Ishikawa (cell line): ENCODE measurements around the gene C16orf78.
A peak's percentile ranks its signal among the peaks of the same experiment; 100 is the strongest.

Experiments
- CEBPB ChIP-seq: IDR thresholded peaks from 2 replicates; pipeline ENCODE4 v1.6.1; 2012
- CREB1 ChIP-seq: IDR thresholded peaks from 2 replicates; pipeline ENCODE4 v1.6.1; 2012; ENCODE audit warnings: low read depth
- EGR1 ChIP-seq: IDR thresholded peaks from 2 replicates; pipeline ENCODE4 v1.6.1; 2012
- EP300 ChIP-seq: IDR thresholded peaks from 2 replicates; pipeline ENCODE4 v1.6.1; 2012; ENCODE audit warnings: borderline replicate concordance
- NFIC ChIP-seq: IDR thresholded peaks from 2 replicates; pipeline ENCODE4 v1.6.1; 2012
- RAD21 ChIP-seq: IDR thresholded peaks from 2 replicates; pipeline ENCODE4 v1.6.1; 2012; ENCODE audit warnings: low read depth
- TAF1 ChIP-seq: IDR thresholded peaks from 2 replicates; pipeline ENCODE4 v1.6.1; 2012; ENCODE audit warnings: low read depth, mild to moderate bottlenecking
- TCF12 ChIP-seq: IDR thresholded peaks from 2 replicates; pipeline ENCODE4 v1.6.1; 2012; ENCODE audit warnings: low read depth
- TEAD4 ChIP-seq: IDR thresholded peaks from 2 replicates; pipeline ENCODE4 v1.6.1; 2012
- YY1 ChIP-seq: IDR thresholded peaks from 2 replicates; pipeline ENCODE4 v1.6.1; 2012; ENCODE audit warnings: low read depth
- ZBTB7A ChIP-seq: IDR thresholded peaks from 2 replicates; pipeline ENCODE4 v1.6.1; 2012; ENCODE audit warnings: low read depth
- TF ChIP-seq, protein P1 (sequence below): IDR thresholded peaks from 2 replicates; pipeline ENCODE4 v1.6.1; 2012
- TF ChIP-seq, protein P2 (sequence below): IDR thresholded peaks from 2 replicates; pipeline ENCODE4 v1.6.1; 2012
- TF ChIP-seq, protein P3 (sequence below): IDR thresholded peaks from 2 replicates; pipeline ENCODE4 v1.6.1; 2012; ENCODE audit warnings: low read depth, mild to moderate bottlenecking

Gene C16orf78

GRCh38 chr16:49342336-49343265 is 31.0 kb upstream of the C16orf78 start:
- TF ChIP-seq TAF1 (no peak), NFIC (no peak), YY1 (no peak), TEAD4 (no peak), CEBPB (no peak)
- TF ChIP-seq, protein P1, sequence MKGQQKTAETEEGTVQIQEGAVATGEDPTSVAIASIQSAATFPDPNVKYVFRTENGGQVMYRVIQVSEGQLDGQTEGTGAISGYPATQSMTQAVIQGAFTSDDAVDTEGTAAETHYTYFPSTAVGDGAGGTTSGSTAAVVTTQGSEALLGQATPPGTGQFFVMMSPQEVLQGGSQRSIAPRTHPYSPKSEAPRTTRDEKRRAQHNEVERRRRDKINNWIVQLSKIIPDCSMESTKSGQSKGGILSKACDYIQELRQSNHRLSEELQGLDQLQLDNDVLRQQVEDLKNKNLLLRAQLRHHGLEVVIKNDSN, result no peak

DNA sequence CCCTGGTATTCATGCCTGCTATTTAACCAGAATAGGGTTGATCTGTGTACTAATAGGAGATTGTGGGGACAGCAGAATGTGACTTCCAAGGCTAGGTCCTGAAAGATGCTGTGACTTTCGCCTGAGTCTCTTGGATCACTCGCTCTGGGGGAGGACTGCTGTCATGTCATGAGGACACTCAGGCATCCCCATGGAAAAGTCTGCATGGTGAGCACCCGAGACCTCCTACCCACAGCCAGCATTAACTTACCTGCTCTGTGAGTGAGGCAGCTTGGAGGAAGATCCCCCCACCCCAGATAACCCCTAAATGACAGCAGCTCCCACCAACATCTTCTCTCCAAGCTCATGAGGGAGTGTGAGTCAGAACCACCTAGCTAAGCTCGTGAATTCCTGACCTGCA is 30.3 kb upstream of the C16orf78 start:
- TF ChIP-seq, protein P2, sequence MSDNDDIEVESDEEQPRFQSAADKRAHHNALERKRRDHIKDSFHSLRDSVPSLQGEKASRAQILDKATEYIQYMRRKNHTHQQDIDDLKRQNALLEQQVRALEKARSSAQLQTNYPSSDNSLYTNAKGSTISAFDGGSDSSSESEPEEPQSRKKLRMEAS, result no peak
- TF ChIP-seq YY1 (no peak), EP300 (no peak), TAF1 (no peak), TCF12 (no peak), NFIC (no peak), CEBPB (no peak), TEAD4 (no peak), CREB1 (no peak), RAD21 (no peak)

DNA sequence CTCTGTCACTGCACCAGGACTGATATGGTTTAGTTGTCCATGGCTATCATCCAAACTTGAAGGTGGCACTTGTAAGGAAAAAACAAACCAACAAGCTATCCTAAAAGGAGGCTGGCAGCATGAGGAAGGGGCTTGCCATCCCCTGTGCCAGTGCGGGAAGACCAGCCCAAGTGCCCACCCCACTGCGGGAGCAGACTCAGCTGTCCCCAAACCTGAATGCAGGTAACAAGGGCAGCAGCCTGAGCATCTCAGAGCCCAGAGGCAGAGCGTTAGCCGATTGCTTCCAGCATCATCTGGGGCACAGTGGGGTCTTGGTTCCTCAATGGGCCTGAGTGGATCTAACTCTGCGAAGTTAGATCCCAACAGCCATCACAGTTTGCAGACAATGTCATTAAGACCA is 29.2 kb upstream of the C16orf78 start:
- TF ChIP-seq, protein P2, result no peak
- TF ChIP-seq, protein P3, sequence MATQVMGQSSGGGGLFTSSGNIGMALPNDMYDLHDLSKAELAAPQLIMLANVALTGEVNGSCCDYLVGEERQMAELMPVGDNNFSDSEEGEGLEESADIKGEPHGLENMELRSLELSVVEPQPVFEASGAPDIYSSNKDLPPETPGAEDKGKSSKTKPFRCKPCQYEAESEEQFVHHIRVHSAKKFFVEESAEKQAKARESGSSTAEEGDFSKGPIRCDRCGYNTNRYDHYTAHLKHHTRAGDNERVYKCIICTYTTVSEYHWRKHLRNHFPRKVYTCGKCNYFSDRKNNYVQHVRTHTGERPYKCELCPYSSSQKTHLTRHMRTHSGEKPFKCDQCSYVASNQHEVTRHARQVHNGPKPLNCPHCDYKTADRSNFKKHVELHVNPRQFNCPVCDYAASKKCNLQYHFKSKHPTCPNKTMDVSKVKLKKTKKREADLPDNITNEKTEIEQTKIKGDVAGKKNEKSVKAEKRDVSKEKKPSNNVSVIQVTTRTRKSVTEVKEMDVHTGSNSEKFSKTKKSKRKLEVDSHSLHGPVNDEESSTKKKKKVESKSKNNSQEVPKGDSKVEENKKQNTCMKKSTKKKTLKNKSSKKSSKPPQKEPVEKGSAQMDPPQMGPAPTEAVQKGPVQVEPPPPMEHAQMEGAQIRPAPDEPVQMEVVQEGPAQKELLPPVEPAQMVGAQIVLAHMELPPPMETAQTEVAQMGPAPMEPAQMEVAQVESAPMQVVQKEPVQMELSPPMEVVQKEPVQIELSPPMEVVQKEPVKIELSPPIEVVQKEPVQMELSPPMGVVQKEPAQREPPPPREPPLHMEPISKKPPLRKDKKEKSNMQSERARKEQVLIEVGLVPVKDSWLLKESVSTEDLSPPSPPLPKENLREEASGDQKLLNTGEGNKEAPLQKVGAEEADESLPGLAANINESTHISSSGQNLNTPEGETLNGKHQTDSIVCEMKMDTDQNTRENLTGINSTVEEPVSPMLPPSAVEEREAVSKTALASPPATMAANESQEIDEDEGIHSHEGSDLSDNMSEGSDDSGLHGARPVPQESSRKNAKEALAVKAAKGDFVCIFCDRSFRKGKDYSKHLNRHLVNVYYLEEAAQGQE, result 0 out of 2 replicates have a peak, but pooled peaks have one; percentile 7

DNA sequence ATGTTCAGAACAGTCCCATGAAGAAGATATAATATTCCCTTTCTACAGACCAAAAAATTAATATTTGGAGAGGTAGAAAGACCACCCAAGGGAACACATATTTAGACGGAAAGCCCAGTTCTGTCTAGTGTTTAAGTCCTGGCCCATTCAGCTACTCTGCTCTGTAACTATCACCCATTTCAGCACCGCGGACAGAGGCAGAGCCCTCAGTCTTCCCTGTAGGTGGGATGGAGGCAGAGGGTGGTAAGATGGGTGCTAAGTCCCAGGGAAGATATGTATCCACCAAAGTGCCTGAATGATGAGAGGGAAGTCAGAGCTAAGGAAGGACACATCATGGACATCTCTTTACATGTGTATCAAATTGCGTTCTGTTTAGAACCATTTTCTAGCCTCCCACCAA is 27.8 kb upstream of the C16orf78 start:
- TF ChIP-seq, protein P3, result peak; percentile 94
- TF ChIP-seq TEAD4, result no peak

- TF ChIP-seq, protein P3, result no peak
- TF ChIP-seq TAF1, result no peak
- TF ChIP-seq RAD21, result no peak
- TF ChIP-seq EP300, result no peak
- TF ChIP-seq EGR1, result no peak
- no peak for TF ChIP-seq NFIC
- TF ChIP-seq, protein P1, result no peak
- TF ChIP-seq YY1, result no peak
- no peak for TF ChIP-seq ZBTB7A
- TF ChIP-seq CREB1, result no peak
Measured at GRCh38 chr16:49346459-49346858, 27.1 kb upstream of the C16orf78 start.
